GM19035 (cell line): ENCODE data around the gene FILIP1L.
"Not testable (repeated sequence)": the region's sequence is repeated elsewhere in the genome, so short reads cannot be mapped to it uniquely, and the experiment has no call there.

Source experiments
- ATAC-seq: cut with Tn5 transposase; IDR thresholded peaks from one replicate; pipeline ENCODE4 v1.9.1; 2021; ENCODE audit not compliant: unreplicated experiment

Gene FILIP1L

GRCh38 chr3:99852851-99853250 is 261.4 kb downstream of the FILIP1L start:
- ATAC-seq, result no peak

GRCh38 chr3:99851955-99852354 is 262.3 kb downstream of the FILIP1L start:
- ATAC-seq, result no peak

GRCh38 chr3:99850608-99851007 is 263.7 kb downstream of the FILIP1L start:
- no peak for ATAC-seq

GRCh38 chr3:99848433-99848832 is 265.9 kb downstream of the FILIP1L start:
- ATAC-seq, result no peak

- no peak for ATAC-seq
These were observed 267.7 kb downstream of the FILIP1L start for GRCh38 chr3:99846477-99847160.

- ATAC-seq, result no peak
These were observed 268.3 kb downstream of the FILIP1L start for GRCh38 chr3:99845999-99846398.

GRCh38 chr3:99845331-99845730 is 269.0 kb downstream of the FILIP1L start:
- no peak for ATAC-seq

GRCh38 chr3:99843590-99844258 is 270.6 kb downstream of the FILIP1L start:
- peak; percentile 11 for ATAC-seq

- peak; percentile 71 for ATAC-seq
These were observed 271.3 kb downstream of the FILIP1L start for GRCh38 chr3:99842826-99843589.

GRCh38 chr3:99841949-99842348 is 272.4 kb downstream of the FILIP1L start:
- not testable (repeated sequence) for ATAC-seq

GRCh38 chr3:99839613-99840012 is 274.7 kb downstream of the FILIP1L start:
- no peak for ATAC-seq

- ATAC-seq, result no peak
These were observed 275.5 kb downstream of the FILIP1L start for GRCh38 chr3:99838755-99839154.

GRCh38 chr3:99837715-99838114 is 276.6 kb downstream of the FILIP1L start:
- no peak for ATAC-seq

- ATAC-seq, result no peak
These were observed 277.6 kb downstream of the FILIP1L start for GRCh38 chr3:99836681-99837080.

- ATAC-seq, result no peak
These were observed 279.9 kb downstream of the FILIP1L start for GRCh38 chr3:99834211-99834957.

- ATAC-seq, result no peak
These were observed 280.6 kb downstream of the FILIP1L start for GRCh38 chr3:99833617-99834205.

- ATAC-seq, result no peak
These were observed 284.5 kb downstream of the FILIP1L start for GRCh38 chr3:99829844-99830243.

GRCh38 chr3:99825004-99825640 is 289.2 kb downstream of the FILIP1L start:
- no peak for ATAC-seq

- ATAC-seq, result no peak
These were observed 290.3 kb downstream of the FILIP1L start for GRCh38 chr3:99823723-99824711.
